ENCODE measurements around the gene CCDC30. TPM values are rescaled to one million over a fixed set of nuclear protein-coding genes. Genes with fewer than 3 reads are reported as not detected.

The CCDC30 gene
- total and polyA plus RNA-seq, 9 of the 15 experiments (the other 6 are each of a cell fraction or from before 2014, with no cell fraction given) = 0.05 to 0.91 (median 0.24) TPM

- H4K20me1 ChIP-seq (replicated peaks; ENCODE audit: control insufficient read depth, insufficient read depth, low read length) = no peaks in the 10 kb centered on the region
- no peak overlapping the region for H2AFZ ChIP-seq (ENCODE audit: low read depth, low read length)
- H3K9me3 ChIP-seq (replicated peaks; ENCODE audit: control insufficient read depth, insufficient read depth, low read depth, low read length) = no peaks in the 10 kb centered on the region
- no peak overlapping the region for H3K4me3 ChIP-seq
- BruUV-seq (replicated peaks) = no TSS peak
- no peaks in the 10 kb centered on the region for H3K27me3 ChIP-seq (ENCODE audit: control insufficient read depth in 2 of 2, insufficient read depth in 2 of 2, low read length in 2 of 2)
- in situ Hi-C loops (cut with MboI) = no loop called here
- intact Hi-C loops (cut with micrococcal nuclease) = no loop called here
- no peak overlapping the region for H3K9ac ChIP-seq (ENCODE audit: insufficient read depth in 1 of 2, low read depth in 2 of 2, low read length in 2 of 2)
- WGBS (ENCODE audit: insufficient coverage, low coverage, missing lambda C conversion rate) = 0% methylated on average over 3 of the region's 3 CpGs
- ATAC-seq (no peak), FAIRE-seq (no peak), DNase-seq (ENCODE audit: extremely low read depth in 1 of 4, low spot score in 3 of 4) (no peak)
- CTCF ChIA-PET (ENCODE audit: low intra/inter-chr PET ratio) = no interaction called here
- H3K27ac ChIP-seq (ENCODE audit: extremely low read depth, low read depth, low read length) = no peak overlapping the region
- no peaks in the 10 kb centered on the region for H3K79me2 ChIP-seq (ENCODE audit: control insufficient read depth, insufficient read depth, low read length)
- POLR2A ChIA-PET = no interaction called here
- H3K9me1 ChIP-seq (ENCODE audit: control insufficient read depth, insufficient read depth, low read length) = no peaks in the 10 kb centered on the region
- H3K4me1 ChIP-seq (replicated peaks in 1 of 2; ENCODE audit: control insufficient read depth in 2 of 2, insufficient read depth in 2 of 2, low read length in 2 of 2) = no peaks in the 10 kb centered on the region
- H3K36me3 ChIP-seq (ENCODE audit: control insufficient read depth, insufficient read depth, low read length) = no peaks in the 10 kb centered on the region
- no peak overlapping the region for H3K4me2 ChIP-seq (ENCODE audit: insufficient read depth, low read length)
- TF ChIP-seq MGA (IDR thresholded peaks at IDR 0.05) (no peak), BRCA1 (IDR thresholded peaks at IDR 0.05) (no peak), BRCA1 (CRISPR knock-in tag; IDR thresholded peaks at IDR 0.05) (no peak), GATAD2A (IDR thresholded peaks at IDR 0.05) (no peak)
Measured at GRCh38 chr1:42524330-42524729, 61.2 kb downstream of the CCDC30 start.
